Measurements from ENCODE around the gene LETM1. TPM values are rescaled to one million over a fixed set of nuclear protein-coding genes. Genes with fewer than 3 reads are reported as not detected.
A peak's percentile ranks its signal among the peaks of the same experiment; 100 is the strongest.

LETM1 gene
- total and polyA plus RNA-seq, 2 of the 13 experiments (the other 11 are each of a cell fraction or from before 2014, with no cell fraction given) = 9.7 to 41.6 TPM

GRCh38 chr4:1870578-1871443, 14.9 kb upstream of the LETM1 start, which contains the start of gene NSD2 (continued):
- TF ChIP-seq ARID4A (CRISPR knock-in tag; IDR thresholded peaks at IDR 0.05; ENCODE audit: borderline replicate concordance) (peak; percentile 80; the same call in 1 of the 2 replicates), ZNF460 (CRISPR knock-in tag; IDR thresholded peaks at IDR 0.05; ENCODE audit: borderline replicate concordance) (no peak), USF2 (IDR thresholded peaks at IDR 0.05; ENCODE audit: low read depth, low read length) (no peak), USF2 (CRISPR knock-in tag; IDR thresholded peaks at IDR 0.05; ENCODE audit: borderline replicate concordance) (no peak; the same call in 1 of the 2 replicates), NFE2L2 (IDR thresholded peaks at IDR 0.05; ENCODE audit: low read length) (no peak), MXI1 (IDR thresholded peaks at IDR 0.05; ENCODE audit: borderline replicate concordance, low read depth, low read length) (no peak; the same call in 2 of the 3 replicates), ZFP90 (CRISPR knock-in tag; IDR thresholded peaks at IDR 0.05; ENCODE audit: borderline replicate concordance) (no peak), HNF4A (CRISPR knock-in tag; IDR thresholded peaks at IDR 0.05) (no peak), ZNF800 (CRISPR knock-in tag; IDR thresholded peaks at IDR 0.05) (no peak), RARG (CRISPR knock-in tag; IDR thresholded peaks at IDR 0.05; ENCODE audit: low read depth) (no peak), MLLT10 (CRISPR knock-in tag; IDR thresholded peaks at IDR 0.05) (no peak), NAIF1 (CRISPR knock-in tag; IDR thresholded peaks at IDR 0.05; ENCODE audit: borderline replicate concordance) (no peak), RAD51 (IDR thresholded peaks at IDR 0.05; ENCODE audit: borderline replicate concordance) (no peak), ZNF709 (CRISPR knock-in tag; IDR thresholded peaks at IDR 0.05) (peak; percentile 95), MAFG (CRISPR knock-in tag; IDR thresholded peaks at IDR 0.05) (0 out of 2 replicates have a peak, but pooled peaks have one; percentile 61), ZNF879 (CRISPR knock-in tag; IDR thresholded peaks at IDR 0.05) (peak; percentile 70; the same call in 1 of the 2 replicates), ZNF572 (CRISPR knock-in tag; IDR thresholded peaks at IDR 0.05) (no peak), CBX5 (CRISPR knock-in tag; IDR thresholded peaks at IDR 0.05; ENCODE audit: borderline replicate concordance) (0 out of 2 replicates have a peak, but pooled peaks have one; percentile 28), NFATC3 (CRISPR knock-in tag; IDR thresholded peaks at IDR 0.05) (no peak), THAP8 (CRISPR knock-in tag; IDR thresholded peaks at IDR 0.05; ENCODE audit: borderline replicate concordance) (peak; percentile 90; the same call in 1 of the 2 replicates), GATAD1 (CRISPR knock-in tag; IDR thresholded peaks at IDR 0.05) (0 out of 2 replicates have a peak, but pooled peaks have one; percentile 50)
